ENCODE data around the gene THBS2.

GRCh38 chr6:169233832-169234231 lies 19.8 kb downstream of the THBS2 start:
- TF ChIP-seq CTCF (IDR thresholded peaks at IDR 0.05 in 4 of 5, conservative IDR thresholded peaks at IDR 0.05 in 1 of 5) (no peak), POLR2A (IDR thresholded peaks at IDR 0.05) (no peak)
